AG09319 (cell line): ENCODE data around the gene VDAC2.

Experiments used
- DNase-seq: peaks from one replicate; pipeline ENCODE4 v3.0.0-alpha.2; 2010; ENCODE audit warnings: low read depth; ENCODE audit errors: extremely low read depth
- TF ChIP-seq, protein P1 (sequence below): IDR thresholded peaks from 2 replicates; pipeline ENCODE4 v1.5.1; 2011; ENCODE audit warnings: low read depth, mild to moderate bottlenecking, inconsistent platforms, low read length, moderate library complexity

The VDAC2 gene

DNA sequence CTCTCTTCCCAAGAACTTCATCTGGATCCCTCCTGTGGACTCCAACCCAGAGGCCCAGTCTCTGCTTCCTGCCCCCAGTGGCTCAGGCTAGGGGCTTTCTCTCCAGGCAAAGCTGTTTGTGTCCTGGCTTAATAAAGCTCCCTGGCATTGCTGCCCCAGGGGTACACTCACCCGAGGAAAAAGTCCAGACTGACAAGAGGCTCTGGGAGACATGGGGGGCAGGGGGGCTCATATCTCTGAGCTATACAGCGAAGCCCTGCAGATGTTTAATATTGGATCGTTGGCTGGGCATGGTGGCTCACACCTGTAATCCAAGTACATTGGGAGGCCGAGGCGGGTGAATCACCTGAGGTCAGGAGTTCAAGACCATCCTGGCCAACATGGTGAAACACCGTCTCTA, 35.9 kb downstream of the VDAC2 start:
- no peak for DNase-seq
- TF ChIP-seq, protein P1, sequence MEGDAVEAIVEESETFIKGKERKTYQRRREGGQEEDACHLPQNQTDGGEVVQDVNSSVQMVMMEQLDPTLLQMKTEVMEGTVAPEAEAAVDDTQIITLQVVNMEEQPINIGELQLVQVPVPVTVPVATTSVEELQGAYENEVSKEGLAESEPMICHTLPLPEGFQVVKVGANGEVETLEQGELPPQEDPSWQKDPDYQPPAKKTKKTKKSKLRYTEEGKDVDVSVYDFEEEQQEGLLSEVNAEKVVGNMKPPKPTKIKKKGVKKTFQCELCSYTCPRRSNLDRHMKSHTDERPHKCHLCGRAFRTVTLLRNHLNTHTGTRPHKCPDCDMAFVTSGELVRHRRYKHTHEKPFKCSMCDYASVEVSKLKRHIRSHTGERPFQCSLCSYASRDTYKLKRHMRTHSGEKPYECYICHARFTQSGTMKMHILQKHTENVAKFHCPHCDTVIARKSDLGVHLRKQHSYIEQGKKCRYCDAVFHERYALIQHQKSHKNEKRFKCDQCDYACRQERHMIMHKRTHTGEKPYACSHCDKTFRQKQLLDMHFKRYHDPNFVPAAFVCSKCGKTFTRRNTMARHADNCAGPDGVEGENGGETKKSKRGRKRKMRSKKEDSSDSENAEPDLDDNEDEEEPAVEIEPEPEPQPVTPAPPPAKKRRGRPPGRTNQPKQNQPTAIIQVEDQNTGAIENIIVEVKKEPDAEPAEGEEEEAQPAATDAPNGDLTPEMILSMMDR: no peak

DNA sequence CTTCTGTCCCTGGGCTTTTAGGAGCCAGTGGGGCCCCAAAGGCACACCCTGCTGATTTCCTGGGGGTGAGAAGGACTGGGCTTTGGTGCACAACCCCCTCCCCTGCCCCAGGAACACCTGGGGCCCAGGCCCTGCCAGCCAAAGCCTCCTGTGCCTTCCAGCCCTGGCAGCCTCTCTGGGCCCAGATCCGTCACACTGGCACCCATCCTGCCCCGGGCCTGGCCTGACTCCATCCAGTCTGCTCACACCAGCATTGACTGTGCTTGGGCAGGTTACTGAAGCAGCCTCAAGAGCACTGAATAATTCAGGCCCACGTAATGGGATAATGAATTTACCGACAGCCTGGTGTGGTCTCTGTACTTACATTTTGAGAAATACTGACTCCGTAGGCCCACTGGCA, 37.2 kb downstream of the VDAC2 start:
- DNase-seq: no peak
- TF ChIP-seq, protein P1: no peak

DNA sequence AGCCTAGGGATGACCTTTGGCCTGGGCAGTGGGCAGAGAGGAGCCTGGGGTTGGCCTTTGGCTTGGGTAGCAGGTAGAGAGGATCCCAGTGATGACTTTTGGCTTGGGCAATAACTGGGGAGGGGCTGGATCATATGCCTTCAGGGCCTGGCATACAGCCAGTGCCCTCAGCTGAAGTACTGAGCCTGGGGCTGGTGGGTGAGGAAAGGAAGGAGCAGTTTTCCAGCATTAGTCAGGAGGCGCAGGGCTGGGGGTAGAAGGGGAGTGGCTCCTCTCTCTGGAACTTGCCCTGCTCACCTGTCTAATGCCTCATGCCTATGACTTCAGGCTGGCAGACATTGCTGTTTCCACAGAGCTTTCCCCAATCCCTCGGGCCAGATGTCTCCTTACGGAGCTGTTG, 40.3 kb downstream of the VDAC2 start:
- no peak for DNase-seq
- TF ChIP-seq, protein P1: no peak

DNA sequence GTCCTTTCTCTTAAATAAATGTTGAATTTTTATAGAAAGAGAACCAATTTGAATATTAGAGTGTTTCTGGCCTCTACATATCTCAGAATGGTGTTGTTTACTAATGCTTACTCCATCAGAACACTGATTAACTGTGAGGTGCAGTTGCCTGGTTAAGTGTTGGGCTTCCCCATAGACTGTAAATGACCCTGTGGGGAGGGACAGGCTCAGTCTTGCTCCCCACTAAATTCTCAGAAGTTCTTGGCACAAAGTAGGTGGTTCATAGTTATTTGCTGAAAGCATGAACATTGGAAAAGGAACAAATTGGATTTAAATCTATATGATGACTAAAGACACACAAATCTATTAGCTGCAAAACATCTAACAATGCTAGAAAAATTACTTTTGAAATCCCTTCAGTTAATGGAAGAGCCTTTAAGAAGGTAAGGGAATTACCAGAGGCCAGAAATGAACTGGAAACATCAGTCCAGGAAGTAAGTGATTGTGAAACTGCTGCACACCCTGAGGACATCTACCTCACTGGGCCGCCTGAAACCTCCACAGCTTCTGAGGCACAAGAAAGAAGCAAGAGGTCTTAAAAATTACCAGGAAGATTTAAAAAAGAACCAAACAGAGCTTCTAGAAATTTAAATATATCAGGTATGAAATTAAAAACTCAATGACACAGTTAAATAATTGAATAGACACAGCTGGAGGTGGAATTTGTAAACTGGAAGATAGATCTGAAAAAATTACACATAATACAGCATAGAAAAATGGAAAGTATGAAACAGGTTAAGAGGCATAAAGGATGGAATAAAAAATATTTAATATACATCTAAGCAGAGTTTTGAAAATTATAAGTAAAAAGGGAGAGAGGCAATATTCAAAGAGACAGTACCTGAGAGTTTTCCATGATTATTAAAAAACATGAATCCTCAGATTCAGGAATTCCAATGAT, 43.0 kb downstream of the VDAC2 start:
- TF ChIP-seq, protein P1: no peak
- DNase-seq: no peak

DNA sequence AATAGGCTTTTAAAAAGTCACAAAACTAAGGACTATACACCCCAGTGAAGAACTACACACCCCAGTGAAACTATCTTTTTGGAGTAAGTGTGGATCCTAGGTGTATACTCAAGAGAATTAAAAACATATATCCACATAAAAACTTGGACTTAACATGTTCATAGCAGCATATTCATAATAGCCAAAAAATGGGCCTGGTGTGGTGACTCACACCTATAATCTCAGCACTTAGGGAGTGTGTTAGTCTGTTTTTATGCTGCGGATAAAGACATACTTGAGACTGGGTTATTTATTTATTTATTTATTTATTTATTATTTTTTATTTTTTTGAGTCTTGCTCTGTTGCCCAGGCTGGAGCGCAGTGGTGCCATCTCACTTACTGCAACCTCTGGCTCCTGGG, 44.1 kb downstream of the VDAC2 start:
- TF ChIP-seq, protein P1: no peak
- no peak for DNase-seq

DNA sequence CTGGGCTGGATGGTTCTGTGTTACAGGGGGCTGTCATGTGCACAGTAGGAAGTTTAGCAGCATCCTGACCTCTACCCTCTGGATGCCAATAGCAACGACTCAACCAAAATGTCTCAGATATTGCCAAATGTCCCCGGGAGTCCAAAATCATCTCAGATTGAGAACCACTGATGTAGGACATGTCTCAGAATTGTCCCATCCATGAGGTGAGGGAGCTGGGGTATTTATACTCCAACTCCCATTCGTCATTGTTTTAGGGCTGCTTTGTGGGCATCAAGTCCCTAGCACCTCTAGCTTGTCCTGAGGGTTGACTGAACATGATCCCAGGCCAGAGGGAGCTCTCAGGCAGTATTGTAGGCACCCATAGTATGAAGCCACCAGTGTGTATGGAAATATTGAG, 50.4 kb downstream of the VDAC2 start:
- DNase-seq: no peak
- TF ChIP-seq, protein P1: no peak
